ENCODE measurements around the gene APBA2. TPM values are rescaled to one million over a fixed set of nuclear protein-coding genes. Genes with fewer than 3 reads are reported as not detected.

APBA2 gene
- total RNA-seq, 1 donor from 2014 or later = 3.8 TPM

GRCh38 chr15:28915935-28916334, 30.2 kb downstream of the APBA2 start:
- intact Hi-C loops (cut with DNase I) = no loop called here
- H3K27ac ChIP-seq = no peak overlapping the region
- no peaks in the 10 kb centered on the region for H3K9me3 ChIP-seq
- DNase-seq (peak; percentile 28), ATAC-seq (no peak)
- no peak overlapping the region for H3K4me3 ChIP-seq
- no peaks in the 10 kb centered on the region for H3K4me1 ChIP-seq
- TF ChIP-seq CTCF (IDR thresholded peaks at IDR 0.05) = no peak
- no peaks in the 10 kb centered on the region for H3K36me3 ChIP-seq
- no peaks in the 10 kb centered on the region for H3K27me3 ChIP-seq (ENCODE audit: low read depth)

- ATAC-seq = no peak
- peak; percentile 9 for DNase-seq
- TF ChIP-seq CTCF (IDR thresholded peaks at IDR 0.05) = no peak
- no peaks in the 10 kb centered on the region for H3K36me3 ChIP-seq
- intact Hi-C loops (cut with DNase I) = no loop called here
- H3K27me3 ChIP-seq (ENCODE audit: low read depth) = no peaks in the 10 kb centered on the region
- H3K9me3 ChIP-seq = no peaks in the 10 kb centered on the region
- H3K27ac ChIP-seq = no peak overlapping the region
- H3K4me1 ChIP-seq = no peaks in the 10 kb centered on the region
- no peak overlapping the region for H3K4me3 ChIP-seq
Observed at GRCh38 chr15:28917791-28918140, 32.0 kb downstream of the APBA2 start.

GRCh38 chr15:28918141-28918983, 32.6 kb downstream of the APBA2 start:
- ATAC-seq = no peak
- H3K9me3 ChIP-seq = no peaks in the 10 kb centered on the region
- intact Hi-C loops (cut with DNase I) = no loop called here
- no peak overlapping the region for H3K4me3 ChIP-seq
- no peak overlapping the region for H3K27ac ChIP-seq
- TF ChIP-seq CTCF (IDR thresholded peaks at IDR 0.05) = no peak
- no peaks in the 10 kb centered on the region for H3K27me3 ChIP-seq (ENCODE audit: low read depth)
- no peaks in the 10 kb centered on the region for H3K36me3 ChIP-seq
- peak; percentile 34 for DNase-seq
- H3K4me1 ChIP-seq = no peaks in the 10 kb centered on the region

GRCh38 chr15:28919201-28919635, 33.4 kb downstream of the APBA2 start:
- Histone ChIP-seq H3K4me3 (no peak overlapping the region), H3K36me3 (no peaks in the 10 kb centered on the region), H3K27ac (no peak overlapping the region), H3K4me1 (no peaks in the 10 kb centered on the region), H3K27me3 (ENCODE audit: low read depth) (no peaks in the 10 kb centered on the region), H3K9me3 (no peaks in the 10 kb centered on the region)
- ATAC-seq (no peak), DNase-seq (peak; percentile 35)
- intact Hi-C loops (cut with DNase I) = no loop called here
- TF ChIP-seq CTCF (IDR thresholded peaks at IDR 0.05) = no peak

GRCh38 chr15:28919679-28920655, 34.2 kb downstream of the APBA2 start:
- H3K4me1 ChIP-seq = no peaks in the 10 kb centered on the region
- H3K27me3 ChIP-seq (ENCODE audit: low read depth) = no peaks in the 10 kb centered on the region
- no peak for TF ChIP-seq CTCF (IDR thresholded peaks at IDR 0.05)
- no peak for ATAC-seq
- H3K27ac ChIP-seq = no peak overlapping the region
- DNase-seq = peak; percentile 22
- intact Hi-C loops (cut with DNase I) = no loop called here
- H3K36me3 ChIP-seq = no peaks in the 10 kb centered on the region
- no peaks in the 10 kb centered on the region for H3K9me3 ChIP-seq
- no peak overlapping the region for H3K4me3 ChIP-seq

All from lower lobe of right lung (tissue), 2 donors.